Upper lobe of left lung (tissue), 6 donors: ENCODE results near the gene TIMP4. TPM values are rescaled to one million over a fixed set of nuclear protein-coding genes. Genes with fewer than 3 reads are reported as not detected.
A peak's percentile ranks its signal among the peaks of the same experiment; 100 is the strongest.

Experiments
- ATAC-seq, 2 donors: fragments of 200-7000 bp; cut with Tn5 transposase; one replicate each; pipeline ENCODE4 v1.9.1; 2022; ENCODE audit warnings: mild to moderate bottlenecking in 2 of 2, moderate library complexity in 2 of 2; ENCODE audit not compliant: low FRiP score in 2 of 2
- DNase-seq, 2 donors: peaks; one replicate each; pipeline ENCODE4 v3.0.0-alpha.2; 2019 to 2020
- H3K27ac ChIP-seq, 4 donors: fragments of 200-600 bp; sonication (generic); one replicate each; pipeline ENCODE4 v1.5.1; 2016 to 2019
- H3K27me3 ChIP-seq, 4 donors: fragments of 200-600 bp; sonication (generic); one replicate each; pipeline ENCODE4 v1.5.1; 2017 to 2019
- H3K36me3 ChIP-seq, 4 donors: fragments of 200-600 bp; sonication (generic); one replicate each; pipeline ENCODE4 v1.5.1; 2016 to 2019
- H3K4me1 ChIP-seq, 4 donors: fragments of 200-600 bp; sonication (generic); one replicate each; pipeline ENCODE4 v1.5.1; 2018 to 2019
- H3K4me3 ChIP-seq, 4 donors: fragments of 200-600 bp; sonication (generic); one replicate each; pipeline ENCODE4 v1.5.1; 2017 to 2019; ENCODE audit warnings: mild to moderate bottlenecking in 2 of 4, moderate library complexity in 1 of 4
- H3K9me3 ChIP-seq, 4 donors: fragments of 200-600 bp; sonication (generic); one replicate each; pipeline ENCODE4 v1.5.1; 2018 to 2019
- CTCF ChIP-seq, 6 experiments: fragments of 450-650 bp in 4 of 6; fragments of 200-600 bp in 2 of 6; sonication (generic) in 2 of 6; IDR thresholded peaks; one replicate each; pipeline ENCODE4 v1.5.1; 2016 to 2019; ENCODE audit warnings: antibody characterized with exemption in 6 of 6
- EP300 ChIP-seq, 4 donors: sonication (generic); formaldehyde crosslinking; IDR thresholded peaks; one replicate each; pipeline ENCODE4 v1.5.1; 2017; ENCODE audit warnings: antibody characterized with exemption in 4 of 4, control low read depth in 2 of 4
- POLR2A ChIP-seq, 4 donors: fragments of 450-650 bp; IDR thresholded peaks; one replicate each; pipeline ENCODE4 v1.5.1; 2016 to 2017; ENCODE audit warnings: antibody characterized with exemption in 4 of 4, mild to moderate bottlenecking in 2 of 4
- POLR2AphosphoS5 ChIP-seq, 2 donors: sonication (generic); formaldehyde crosslinking; IDR thresholded peaks; one replicate each; pipeline ENCODE4 v1.5.1; 2017; ENCODE audit warnings: antibody characterized with exemption in 2 of 2
- WGBS, 2 donors: methylation state at CpG; one replicate each; pipeline ENCODE4 v1.1.5; 2017 to 2018; 5-methylcytosine and 5-hydroxymethylcytosine counted together
- total RNA-seq, 6 donors: library from RNA; depleted of rRNA in 4 of 6; stranded (reverse); fragments of >200 nt in 4 of 6; gene quantifications; one replicate each; pipeline versions ENCODE4 v1.1.0 to v1.2.1, GENCODE V29; 2016 to 2021
- donor health status: DM: no; HTN: no; CAD: no; lungs with moderate emphysema.
- donor health status: DM: no; HTN: yes; CAD: no; lungs with severe emphysema.

TIMP4 gene
- total RNA-seq, 6 donors from 2014 or later: 1.6 to 10.5 (median 5.2) TPM

GRCh38 chr3:12149029-12149428, 9.7 kb downstream of the TIMP4 start:
- no peak for TF ChIP-seq CTCF (IDR thresholded peaks at IDR 0.05)
- no peak for TF ChIP-seq POLR2A (IDR thresholded peaks at IDR 0.05)
- no peak for TF ChIP-seq POLR2AphosphoS5 (IDR thresholded peaks at IDR 0.05)
- TF ChIP-seq EP300 (IDR thresholded peaks at IDR 0.05): no peak
- WGBS, 2 donors: 69 to 92% methylated on average over 3 to 4 of the region's 4 CpGs
- H3K27me3 ChIP-seq: no peaks in the 10 kb centered on the region
- no peak overlapping the region for H3K4me3 ChIP-seq
- DNase-seq (no peak), ATAC-seq (no peak)
- H3K4me1 ChIP-seq: peaks cover 8 to 13% (median 12%) of the 10 kb centered on the region in 4 donors
- H3K9me3 ChIP-seq: no peaks in the 10 kb centered on the region
- peaks cover 0 to 8% (median 0%) of the 10 kb centered on the region in 4 donors for H3K36me3 ChIP-seq
- no peak overlapping the region for H3K27ac ChIP-seq

GRCh38 chr3:12148183-12148940, 10.3 kb downstream of the TIMP4 start:
- WGBS, 2 donors: 82 to 86% methylated on average over 4 of the region's 4 CpGs
- no peak for ATAC-seq
- no peak overlapping the region for H3K4me3 ChIP-seq

GRCh38 chr3:12147049-12147780, 11.5 kb downstream of the TIMP4 start:
- 73 to 85% methylated on average over 9 of the region's 9 CpGs for WGBS, 2 donors

More at GRCh38 chr3:12148183-12148940, 10.3 kb downstream of the TIMP4 start:
- TF ChIP-seq POLR2AphosphoS5 (IDR thresholded peaks at IDR 0.05): peak in 1 of 2 donors; percentile 14
- TF ChIP-seq POLR2A (IDR thresholded peaks at IDR 0.05): peak in 1 of 4 donors; percentile 24
- TF ChIP-seq EP300 (IDR thresholded peaks at IDR 0.05): no peak
- TF ChIP-seq CTCF (IDR thresholded peaks at IDR 0.05): no peak
- Histone ChIP-seq H3K27me3 (no peaks in the 10 kb centered on the region), H3K27ac (peak overlapping the region in 1 of 4 donors; percentile 8), H3K9me3 (no peaks in the 10 kb centered on the region), H3K4me1 (peaks cover 8 to 18% (median 14%) of the 10 kb centered on the region in 4 donors), H3K36me3 (peaks cover 0 to 8% (median 0%) of the 10 kb centered on the region in 4 donors)
- DNase-seq: no peak

GRCh38 chr3:12143949-12144504, 14.7 kb downstream of the TIMP4 start:
- no peaks in the 10 kb centered on the region for H3K36me3 ChIP-seq
- H3K27ac ChIP-seq: peak overlapping the region; percentile 62 to 83 (median 78)
- ATAC-seq (peak; percentile 74 to 82), DNase-seq (peak in 1 of 2 donors; percentile 49)
- no peak overlapping the region for H3K4me3 ChIP-seq
- peak; percentile 87 to 89 for TF ChIP-seq POLR2AphosphoS5 (IDR thresholded peaks at IDR 0.05)
- TF ChIP-seq EP300 (IDR thresholded peaks at IDR 0.05): peak; percentile 76 to 98 (median 92)
- peak in 1 of 4 donors; percentile 18 for TF ChIP-seq POLR2A (IDR thresholded peaks at IDR 0.05)
- no peak for TF ChIP-seq CTCF (IDR thresholded peaks at IDR 0.05)
- H3K9me3 ChIP-seq: no peaks in the 10 kb centered on the region
- no peaks in the 10 kb centered on the region for H3K27me3 ChIP-seq
- H3K4me1 ChIP-seq: peaks cover 8 to 28% (median 16%) of the 10 kb centered on the region in 4 donors
- 51 to 72% methylated on average over 5 to 6 of the region's 6 CpGs for WGBS, 2 donors

More at GRCh38 chr3:12147049-12147780, 11.5 kb downstream of the TIMP4 start:
- Histone ChIP-seq H3K4me3 (no peak overlapping the region), H3K36me3 (peaks cover 0 to 3% (median 0%) of the 10 kb centered on the region in 4 donors), H3K9me3 (no peaks in the 10 kb centered on the region), H3K4me1 (peaks cover 8 to 22% (median 15%) of the 10 kb centered on the region in 4 donors), H3K27me3 (no peaks in the 10 kb centered on the region), H3K27ac (no peak overlapping the region)
- DNase-seq (no peak), ATAC-seq (no peak)
- TF ChIP-seq POLR2A (IDR thresholded peaks at IDR 0.05): no peak
- TF ChIP-seq POLR2AphosphoS5 (IDR thresholded peaks at IDR 0.05): no peak
- no peak for TF ChIP-seq CTCF (IDR thresholded peaks at IDR 0.05)
- TF ChIP-seq EP300 (IDR thresholded peaks at IDR 0.05): no peak
